GM13976 (cell line): ENCODE results near the gene FANCD2OS.
"Not testable (repeated sequence)": the region's sequence is repeated elsewhere in the genome, so short reads cannot be mapped to it uniquely, and the experiment has no call there.

ENCODE experiments used
- DNase-seq: peaks from one replicate; pipeline ENCODE4 v3.0.0; 2012; ENCODE audit warnings: low spot score
- CTCF ChIP-seq: IDR thresholded peaks from 2 replicates; pipeline ENCODE4 v1.5.1; 2012; ENCODE audit warnings: borderline replicate concordance, mild to moderate bottlenecking; ENCODE audit not compliant: insufficient read depth; ENCODE audit errors: extremely low read depth, missing control alignments, control extremely low read depth
- in situ Hi-C: fragments of 300-500 bp; cut with MboI; formaldehyde crosslinking; loops from one replicate; pipeline ENCODE4 v1.12.0; 2022; ENCODE audit warnings: low sequenced_read_pairs, mixed read lengths, inconsistent platforms; ENCODE audit not compliant: unreplicated experiment

FANCD2OS gene

DNA sequence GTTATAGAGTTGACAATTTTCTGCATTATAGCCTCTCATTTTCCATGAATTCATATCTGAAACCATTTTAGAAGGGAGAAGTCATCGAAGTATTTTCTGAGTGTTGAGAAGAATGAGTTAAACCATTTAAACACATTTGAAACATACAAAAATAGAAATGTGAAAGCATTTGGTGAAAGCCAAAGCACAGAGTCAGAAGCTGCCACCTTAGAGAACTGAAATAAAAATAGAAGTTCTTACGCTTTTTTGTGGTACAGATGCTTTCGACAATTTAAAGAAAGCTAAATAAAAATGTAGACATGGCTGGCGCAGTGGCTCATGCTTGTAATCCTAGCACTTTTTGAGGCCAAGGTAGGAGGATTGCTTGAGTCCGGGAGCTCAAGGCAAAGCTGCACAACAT, 9.0 kb downstream of the FANCD2OS start:
- TF ChIP-seq CTCF: no peak
- in situ Hi-C loops: no loop called here
- no peak for DNase-seq

GRCh38 chr3:10093678-10094077, 14.4 kb downstream of the FANCD2OS start:
- in situ Hi-C loops: no loop called here
- DNase-seq: no peak
- no peak for TF ChIP-seq CTCF

- in situ Hi-C loops, DNase-seq: not testable (repeated sequence)
Measured at GRCh38 chr3:10091387-10091786, 16.7 kb downstream of the FANCD2OS start.

- DNase-seq, in situ Hi-C loops: not testable (repeated sequence)
Measured at GRCh38 chr3:10090774-10091173, 17.3 kb downstream of the FANCD2OS start.

DNA sequence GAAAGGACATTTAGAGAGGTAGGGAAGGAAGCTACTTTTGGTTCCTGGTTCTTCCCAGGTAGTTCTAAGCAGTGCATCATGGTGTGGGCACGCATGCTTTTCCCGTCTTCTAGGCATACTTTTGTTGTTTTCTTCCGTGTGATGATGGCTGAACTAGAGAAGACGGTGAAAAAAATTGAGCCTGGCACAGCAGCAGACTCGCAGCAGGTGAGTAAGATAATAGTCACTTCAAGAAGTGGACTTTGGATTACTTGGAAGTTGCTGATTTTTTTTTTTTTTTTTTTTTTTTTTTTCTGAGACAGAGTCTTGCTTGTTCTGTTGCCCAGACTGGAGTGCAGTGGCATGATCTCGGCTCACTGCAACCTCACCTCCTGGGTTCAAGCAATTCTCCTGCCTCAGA, 17.9 kb downstream of the FANCD2OS start:
- TF ChIP-seq CTCF: no peak
- in situ Hi-C loops: no loop called here
- DNase-seq: no peak

DNA sequence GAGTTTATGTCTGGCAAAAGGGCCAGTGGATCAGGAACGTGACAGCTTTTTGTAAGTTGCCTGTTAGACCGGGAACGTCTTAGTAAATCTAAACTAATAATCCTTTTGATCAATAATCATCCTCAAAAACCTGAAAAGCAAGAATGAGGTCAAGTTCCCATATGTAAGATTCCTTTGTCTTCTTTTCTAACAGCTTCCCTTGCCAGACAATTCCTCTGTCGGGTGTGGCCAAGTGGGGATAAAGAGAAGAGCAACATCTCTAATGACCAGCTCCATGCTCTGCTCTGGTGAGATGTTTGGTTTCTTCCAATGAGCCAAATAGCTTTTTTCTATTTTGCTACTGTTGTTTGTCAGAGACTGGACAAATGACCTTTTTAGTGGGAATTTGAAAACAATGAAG, 19.8 kb downstream of the FANCD2OS start:
- DNase-seq: no peak
- no peak for TF ChIP-seq CTCF
- in situ Hi-C loops: no loop called here

GRCh38 chr3:10085738-10086137, 22.3 kb downstream of the FANCD2OS start:
- no peak for TF ChIP-seq CTCF
- in situ Hi-C loops: no loop called here
- no peak for DNase-seq

DNA sequence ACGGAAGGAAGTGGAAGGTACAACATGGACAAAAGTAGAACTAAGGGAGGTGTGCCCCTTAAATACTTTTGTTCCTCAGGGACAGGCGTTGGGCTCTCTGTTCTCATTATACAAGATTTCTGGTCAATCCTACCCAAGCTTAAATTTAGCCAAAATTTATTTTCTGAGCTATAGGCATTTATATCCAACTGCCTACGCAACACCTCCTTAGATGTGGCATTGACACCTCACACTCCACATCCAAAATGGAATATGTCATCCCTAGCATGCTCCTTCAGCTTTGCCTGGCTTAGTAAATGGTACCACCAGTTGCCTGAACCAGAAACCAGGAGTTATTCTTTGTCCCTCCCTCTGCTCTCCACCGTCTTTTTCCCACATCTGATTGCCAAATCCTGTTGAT, 26.2 kb downstream of the FANCD2OS start:
- in situ Hi-C loops: no loop called here
- no peak for DNase-seq
- no peak for TF ChIP-seq CTCF
